Central memory CD4-positive, alpha-beta T cell (primary cell): ENCODE results near the gene WNT7B.

Source experiments
- DNase-seq: peaks from one replicate; pipeline ENCODE4 v3.0.0; 2022

The WNT7B gene

GRCh38 chr22:45923212-45923611, 53.8 kb downstream of the WNT7B start:
- no peak for DNase-seq

- no peak for DNase-seq
These were observed 54.3 kb downstream of the WNT7B start for GRCh38 chr22:45922661-45923060.

- no peak for DNase-seq
These were observed 54.7 kb downstream of the WNT7B start for GRCh38 chr22:45922256-45922655.

- DNase-seq = no peak
These were observed 57.3 kb downstream of the WNT7B start for GRCh38 chr22:45919504-45920286.

- no peak for DNase-seq
These were observed 58.2 kb downstream of the WNT7B start for GRCh38 chr22:45918459-45919370.

- DNase-seq = no peak
These were observed 59.1 kb downstream of the WNT7B start for GRCh38 chr22:45917700-45918458.

- DNase-seq = no peak
These were observed 59.8 kb downstream of the WNT7B start for GRCh38 chr22:45917146-45917545.

GRCh38 chr22:45916515-45916914, 60.4 kb downstream of the WNT7B start:
- DNase-seq = no peak

GRCh38 chr22:45915841-45916240, 61.1 kb downstream of the WNT7B start:
- DNase-seq = no peak

- DNase-seq = no peak
These were observed 61.8 kb downstream of the WNT7B start for GRCh38 chr22:45915151-45915550.

GRCh38 chr22:45914309-45914708, 62.7 kb downstream of the WNT7B start:
- no peak for DNase-seq

- DNase-seq = no peak
These were observed 64.1 kb downstream of the WNT7B start for GRCh38 chr22:45912910-45913309.

- no peak for DNase-seq
These were observed 65.2 kb downstream of the WNT7B start for GRCh38 chr22:45911601-45912271.

GRCh38 chr22:45910928-45911467, 66.0 kb downstream of the WNT7B start:
- DNase-seq = no peak

- no peak for DNase-seq
These were observed 68.0 kb downstream of the WNT7B start for GRCh38 chr22:45908961-45909360.

- no peak for DNase-seq
These were observed 69.0 kb downstream of the WNT7B start for GRCh38 chr22:45907996-45908395.

GRCh38 chr22:45907378-45907777, 69.6 kb downstream of the WNT7B start:
- DNase-seq = no peak

GRCh38 chr22:45906946-45907345, 70.0 kb downstream of the WNT7B start:
- DNase-seq = no peak

- DNase-seq = no peak
These were observed 70.8 kb downstream of the WNT7B start for GRCh38 chr22:45905924-45906865.

GRCh38 chr22:45905326-45905923, 71.5 kb downstream of the WNT7B start:
- no peak for DNase-seq

- DNase-seq = no peak
These were observed 72.7 kb downstream of the WNT7B start for GRCh38 chr22:45904236-45904635.
